GM23338 (cell line): ENCODE results near the gene CPNE7. TPM values are rescaled to one million over a fixed set of nuclear protein-coding genes. Genes with fewer than 3 reads are reported as not detected.

Experiments used
- ATAC-seq: fragments of 200-7000 bp; cut with Tn5 transposase; 3 replicates; pipeline ENCODE4 v1.9.1; 2020
- DNase-seq: peaks from one replicate; pipeline ENCODE4 v3.0.0-alpha.2; 2015; ENCODE audit warnings: low spot score
- H2AFZ ChIP-seq: fragments of 200-600 bp; sonication (generic); 2 replicates; pipeline ENCODE4 v1.8.0; 2016; ENCODE audit warnings: antibody characterized with exemption, mild to moderate bottlenecking, moderate library complexity
- H3F3A ChIP-seq: fragments of 200-600 bp; sonication (generic); replicated peaks from 2 replicates; pipeline ENCODE4 v1.8.0; 2017; ENCODE audit warnings: antibody characterized with exemption, mixed run types, low read depth
- H3K27ac ChIP-seq: fragments of 200-600 bp; sonication (generic); 2 replicates; pipeline ENCODE4 v1.6.1; 2016; ENCODE audit warnings: low read depth
- H3K27me3 ChIP-seq: fragments of 200-600 bp; sonication (generic); 2 replicates; pipeline ENCODE4 v1.8.0; 2016; ENCODE audit warnings: mild to moderate bottlenecking, mixed run types, moderate library complexity; ENCODE audit not compliant: insufficient read depth
- H3K36me3 ChIP-seq: fragments of 200-600 bp; sonication (generic); 2 replicates; pipeline ENCODE4 v1.8.0; 2016; ENCODE audit warnings: mild to moderate bottlenecking; ENCODE audit not compliant: insufficient read depth
- H3K4me1 ChIP-seq: fragments of 200-600 bp; sonication (generic); 2 replicates; pipeline ENCODE4 v1.8.0; 2016; ENCODE audit warnings: mild to moderate bottlenecking, moderate library complexity; ENCODE audit not compliant: insufficient read depth
- H3K4me2 ChIP-seq: fragments of 200-600 bp; sonication (generic); 2 replicates; pipeline ENCODE4 v1.7.1; 2017; ENCODE audit warnings: mixed run types
- H3K4me3 ChIP-seq: fragments of 200-600 bp; sonication (generic); 2 replicates; pipeline ENCODE4 v1.6.1; 2016; ENCODE audit warnings: mixed run types
- H3K79me2 ChIP-seq: fragments of 200-600 bp; sonication (generic); replicated peaks from 2 replicates; pipeline ENCODE4 v1.8.0; 2017; ENCODE audit warnings: mild to moderate bottlenecking; ENCODE audit not compliant: insufficient read depth
- H3K9me2 ChIP-seq: fragments of 200-600 bp; sonication (generic); 2 replicates; pipeline ENCODE4 v1.8.0; 2017; ENCODE audit not compliant: insufficient read depth
- H4K20me1 ChIP-seq: fragments of 200-600 bp; sonication (generic); replicated peaks from 2 replicates; pipeline ENCODE4 v1.8.0; 2017; ENCODE audit warnings: mild to moderate bottlenecking; ENCODE audit not compliant: insufficient read depth
- H3K27ac Mint-ChIP-seq: 2 replicates; pipeline ENCODE4 v1.8.0; 2020; ENCODE audit warnings: inconsistent platforms, mild to moderate bottlenecking, moderate library complexity, mixed read lengths
- H3K27me3 Mint-ChIP-seq: 3 replicates; pipeline ENCODE4 v1.8.0; 2022; ENCODE audit warnings: low read depth, mild to moderate bottlenecking, moderate library complexity, mixed read lengths, inconsistent platforms; ENCODE audit not compliant: insufficient read depth, poor library complexity
- H3K36me3 Mint-ChIP-seq: 3 replicates; pipeline ENCODE4 v1.8.0; 2021; ENCODE audit warnings: low read depth, mild to moderate bottlenecking, inconsistent platforms, moderate library complexity, mixed read lengths
- H3K4me1 Mint-ChIP-seq: 3 replicates; pipeline ENCODE4 v1.8.0; 2020; ENCODE audit warnings: mild to moderate bottlenecking, inconsistent platforms, mixed read lengths
- H3K4me3 Mint-ChIP-seq: 3 replicates; pipeline ENCODE4 v1.8.0; 2021; ENCODE audit warnings: moderate library complexity, mild to moderate bottlenecking, inconsistent platforms, mixed read lengths
- H3K9me3 Mint-ChIP-seq: 3 replicates; pipeline ENCODE4 v1.8.0; 2020; ENCODE audit warnings: moderate library complexity, mild to moderate bottlenecking, inconsistent platforms, mixed read lengths
- CREB1 ChIP-seq: fragments of 250-450 bp; sonication (Bioruptor Pico); IDR thresholded peaks from 2 replicates; pipeline ENCODE4 v1.5.0; 2020; ENCODE audit warnings: low read depth, mild to moderate bottlenecking, moderate library complexity
- EZH2 ChIP-seq: fragments of 200-600 bp; sonication (generic); IDR thresholded peaks from one replicate; pipeline ENCODE4 v1.8.0; 2017; ENCODE audit warnings: antibody characterized with exemption, mild to moderate bottlenecking, low read depth; ENCODE audit not compliant: unreplicated experiment
- EZH2phosphoT487 ChIP-seq: fragments of 200-600 bp; sonication (generic); IDR thresholded peaks from one replicate; pipeline ENCODE4 v1.8.1; 2018; ENCODE audit warnings: antibody characterized with exemption; ENCODE audit not compliant: unreplicated experiment
- POLR2AphosphoS5 ChIP-seq: IDR thresholded peaks from 2 replicates; pipeline ENCODE4 v1.6.1; 2016; ENCODE audit warnings: antibody characterized with exemption, low read depth
- STAT1 ChIP-seq: IDR thresholded peaks from one replicate; pipeline ENCODE4 v1.6.1; 2016; ENCODE audit warnings: antibody characterized with exemption; ENCODE audit not compliant: unreplicated experiment
- ZNF114 ChIP-seq: fragments of 250-450 bp; sonication (Bioruptor Pico); IDR thresholded peaks from 2 replicates; pipeline ENCODE4 v1.5.0; 2020; ENCODE audit warnings: mild to moderate bottlenecking, moderate library complexity
- ZNF331 ChIP-seq: fragments of 250-450 bp; sonication (Bioruptor Pico); IDR thresholded peaks from 2 replicates; pipeline ENCODE4 v1.5.0; 2020; ENCODE audit warnings: low read depth, mild to moderate bottlenecking, moderate library complexity
- polyA plus RNA-seq: library from polyadenylated mRNA; unstranded; fragments of >200 nt; fragmentation: Nextera tagmentation; extraction: Ambion mirVana; gene quantifications from 2 replicates; pipeline ENCODE4 v1.2.1, GENCODE V29; 2016
- total RNA-seq: library from RNA; depleted of rRNA; stranded (reverse); fragments of >200 nt; shearing (Covaris generic); gene quantifications from 2 replicates; pipeline ENCODE4 v1.2.3, GENCODE V29; 2014
- TF ChIP-seq, protein P1 (sequence below): fragments of 250-450 bp; sonication (Bioruptor Pico); IDR thresholded peaks from 2 replicates; pipeline ENCODE4 v1.5.0; 2020; ENCODE audit warnings: mild to moderate bottlenecking, moderate library complexity
- TF ChIP-seq, protein P2 (sequence below): IDR thresholded peaks from 2 replicates; pipeline ENCODE4 v1.6.1; 2016; ENCODE audit warnings: antibody characterized with exemption

Gene CPNE7
- total and polyA plus RNA-seq, 2 experiments from 2014 or later = 11.2 to 15.7 TPM

DNA sequence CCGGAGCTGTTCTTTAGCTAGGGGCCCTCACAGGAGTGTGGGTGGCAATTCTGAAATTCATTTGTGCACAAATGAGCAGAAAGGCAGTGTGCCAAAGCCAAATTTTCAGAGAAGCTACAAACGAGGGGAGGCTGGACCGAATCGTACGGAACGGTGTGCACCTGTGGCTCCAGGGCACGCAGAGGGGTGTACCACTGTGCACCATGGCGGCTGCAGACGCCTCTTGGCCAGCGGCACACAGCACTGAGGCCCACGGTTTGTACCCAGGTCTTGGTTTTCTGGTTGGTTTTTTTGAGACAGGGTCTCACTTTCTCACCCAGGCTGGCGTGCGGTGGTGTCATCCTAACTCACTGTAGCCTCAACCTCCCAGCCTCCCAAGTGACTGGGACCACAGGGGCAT is 67.0 kb downstream of the CPNE7 start (continued):
- TF ChIP-seq, protein P1, sequence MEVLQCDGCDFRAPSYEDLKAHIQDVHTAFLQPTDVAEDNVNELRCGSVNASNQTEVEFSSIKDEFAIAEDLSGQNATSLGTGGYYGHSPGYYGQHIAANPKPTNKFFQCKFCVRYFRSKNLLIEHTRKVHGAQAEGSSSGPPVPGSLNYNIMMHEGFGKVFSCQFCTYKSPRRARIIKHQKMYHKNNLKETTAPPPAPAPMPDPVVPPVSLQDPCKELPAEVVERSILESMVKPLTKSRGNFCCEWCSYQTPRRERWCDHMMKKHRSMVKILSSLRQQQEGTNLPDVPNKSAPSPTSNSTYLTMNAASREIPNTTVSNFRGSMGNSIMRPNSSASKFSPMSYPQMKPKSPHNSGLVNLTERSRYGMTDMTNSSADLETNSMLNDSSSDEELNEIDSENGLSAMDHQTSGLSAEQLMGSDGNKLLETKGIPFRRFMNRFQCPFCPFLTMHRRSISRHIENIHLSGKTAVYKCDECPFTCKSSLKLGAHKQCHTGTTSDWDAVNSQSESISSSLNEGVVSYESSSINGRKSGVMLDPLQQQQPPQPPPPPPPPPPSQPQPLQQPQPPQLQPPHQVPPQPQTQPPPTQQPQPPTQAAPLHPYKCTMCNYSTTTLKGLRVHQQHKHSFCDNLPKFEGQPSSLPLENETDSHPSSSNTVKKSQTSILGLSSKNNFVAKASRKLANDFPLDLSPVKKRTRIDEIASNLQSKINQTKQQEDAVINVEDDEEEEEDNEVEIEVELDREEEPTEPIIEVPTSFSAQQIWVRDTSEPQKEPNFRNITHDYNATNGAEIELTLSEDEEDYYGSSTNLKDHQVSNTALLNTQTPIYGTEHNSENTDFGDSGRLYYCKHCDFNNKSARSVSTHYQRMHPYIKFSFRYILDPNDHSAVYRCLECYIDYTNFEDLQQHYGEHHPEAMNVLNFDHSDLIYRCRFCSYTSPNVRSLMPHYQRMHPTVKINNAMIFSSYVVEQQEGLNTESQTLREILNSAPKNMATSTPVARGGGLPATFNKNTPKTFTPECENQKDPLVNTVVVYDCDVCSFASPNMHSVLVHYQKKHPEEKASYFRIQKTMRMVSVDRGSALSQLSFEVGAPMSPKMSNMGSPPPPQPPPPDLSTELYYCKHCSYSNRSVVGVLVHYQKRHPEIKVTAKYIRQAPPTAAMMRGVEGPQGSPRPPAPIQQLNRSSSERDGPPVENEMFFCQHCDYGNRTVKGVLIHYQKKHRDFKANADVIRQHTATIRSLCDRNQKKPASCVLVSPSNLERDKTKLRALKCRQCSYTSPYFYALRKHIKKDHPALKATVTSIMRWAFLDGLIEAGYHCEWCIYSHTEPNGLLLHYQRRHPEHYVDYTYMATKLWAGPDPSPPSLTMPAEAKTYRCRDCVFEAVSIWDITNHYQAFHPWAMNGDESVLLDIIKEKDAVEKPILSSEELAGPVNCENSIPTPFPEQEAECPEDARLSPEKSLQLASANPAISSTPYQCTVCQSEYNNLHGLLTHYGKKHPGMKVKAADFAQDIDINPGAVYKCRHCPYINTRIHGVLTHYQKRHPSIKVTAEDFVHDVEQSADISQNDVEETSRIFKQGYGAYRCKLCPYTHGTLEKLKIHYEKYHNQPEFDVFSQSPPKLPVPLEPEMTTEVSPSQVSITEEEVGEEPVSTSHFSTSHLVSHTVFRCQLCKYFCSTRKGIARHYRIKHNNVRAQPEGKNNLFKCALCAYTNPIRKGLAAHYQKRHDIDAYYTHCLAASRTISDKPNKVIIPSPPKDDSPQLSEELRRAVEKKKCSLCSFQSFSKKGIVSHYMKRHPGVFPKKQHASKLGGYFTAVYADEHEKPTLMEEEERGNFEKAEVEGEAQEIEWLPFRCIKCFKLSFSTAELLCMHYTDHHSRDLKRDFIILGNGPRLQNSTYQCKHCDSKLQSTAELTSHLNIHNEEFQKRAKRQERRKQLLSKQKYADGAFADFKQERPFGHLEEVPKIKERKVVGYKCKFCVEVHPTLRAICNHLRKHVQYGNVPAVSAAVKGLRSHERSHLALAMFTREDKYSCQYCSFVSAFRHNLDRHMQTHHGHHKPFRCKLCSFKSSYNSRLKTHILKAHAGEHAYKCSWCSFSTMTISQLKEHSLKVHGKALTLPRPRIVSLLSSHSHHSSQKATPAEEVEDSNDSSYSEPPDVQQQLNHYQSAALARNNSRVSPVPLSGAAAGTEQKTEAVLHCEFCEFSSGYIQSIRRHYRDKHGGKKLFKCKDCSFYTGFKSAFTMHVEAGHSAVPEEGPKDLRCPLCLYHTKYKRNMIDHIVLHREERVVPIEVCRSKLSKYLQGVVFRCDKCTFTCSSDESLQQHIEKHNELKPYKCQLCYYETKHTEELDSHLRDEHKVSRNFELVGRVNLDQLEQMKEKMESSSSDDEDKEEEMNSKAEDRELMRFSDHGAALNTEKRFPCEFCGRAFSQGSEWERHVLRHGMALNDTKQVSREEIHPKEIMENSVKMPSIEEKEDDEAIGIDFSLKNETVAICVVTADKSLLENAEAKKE = no peak

DNA sequence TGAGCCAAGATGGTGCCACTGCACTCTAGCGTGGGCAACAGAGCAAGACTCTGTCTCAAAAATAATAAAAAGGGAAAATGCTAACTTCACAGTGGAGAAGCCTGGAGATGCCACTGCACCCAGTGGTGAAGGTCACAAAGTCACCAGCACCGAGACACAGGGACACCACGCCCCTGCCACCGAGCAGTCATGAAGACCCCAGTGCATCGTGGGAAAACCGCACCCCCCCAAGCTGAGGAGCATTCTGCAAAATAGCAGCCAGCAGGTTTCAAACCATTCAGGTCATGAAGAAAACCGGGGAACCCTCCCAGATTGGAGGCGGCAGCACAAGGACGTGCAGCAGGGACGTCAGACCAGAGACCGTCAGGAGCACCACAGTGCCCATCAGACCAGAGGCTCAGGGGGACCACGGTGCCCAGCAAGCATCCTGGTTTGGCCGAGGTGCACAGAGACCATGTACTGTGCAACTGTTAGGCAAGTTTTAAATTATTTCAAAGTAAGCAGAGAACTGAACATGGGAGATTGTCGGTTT is 68.3 kb downstream of the CPNE7 start:
- Histone ChIP-seq H3K4me2 (no peak overlapping the region), H3K27ac (no peak overlapping the region), H3K27me3 (no peaks in the 10 kb centered on the region), H3K4me1 (no peaks in the 10 kb centered on the region), H3K4me3 (no peak overlapping the region), H4K20me1 (0 out of 2 replicates have a peak, but pooled peaks cover 3% of the 10 kb centered on the region), H2AFZ (no peak overlapping the region), H3K9me2 (no peaks in the 10 kb centered on the region), H3K79me2 (no peaks in the 10 kb centered on the region), H3F3A (peaks cover 4% of the 10 kb centered on the region; the same call in 1 of the 2 replicates), H3K36me3 (no peaks in the 10 kb centered on the region)
- no peak overlapping the region for H3K4me3 Mint-ChIP-seq
- H3K4me1 Mint-ChIP-seq = peaks cover 6% of the 10 kb centered on the region; the same call in 2 of the 3 replicates
- H3K36me3 Mint-ChIP-seq = peaks cover 20% of the 10 kb centered on the region
- peaks cover 10% of the 10 kb centered on the region for H3K27me3 Mint-ChIP-seq
- no peaks in the 10 kb centered on the region; the same call in 2 of the 3 replicates for H3K9me3 Mint-ChIP-seq
- ATAC-seq (no peak), DNase-seq (no peak)
- no peak overlapping the region for H3K27ac Mint-ChIP-seq
- TF ChIP-seq EZH2phosphoT487 (no peak), POLR2AphosphoS5 (no peak), EZH2 (no peak), ZNF114 (CRISPR knock-in tag) (no peak), CREB1 (CRISPR knock-in tag) (no peak), ZNF331 (CRISPR knock-in tag) (no peak), STAT1 (no peak)
- TF ChIP-seq, protein P2, sequence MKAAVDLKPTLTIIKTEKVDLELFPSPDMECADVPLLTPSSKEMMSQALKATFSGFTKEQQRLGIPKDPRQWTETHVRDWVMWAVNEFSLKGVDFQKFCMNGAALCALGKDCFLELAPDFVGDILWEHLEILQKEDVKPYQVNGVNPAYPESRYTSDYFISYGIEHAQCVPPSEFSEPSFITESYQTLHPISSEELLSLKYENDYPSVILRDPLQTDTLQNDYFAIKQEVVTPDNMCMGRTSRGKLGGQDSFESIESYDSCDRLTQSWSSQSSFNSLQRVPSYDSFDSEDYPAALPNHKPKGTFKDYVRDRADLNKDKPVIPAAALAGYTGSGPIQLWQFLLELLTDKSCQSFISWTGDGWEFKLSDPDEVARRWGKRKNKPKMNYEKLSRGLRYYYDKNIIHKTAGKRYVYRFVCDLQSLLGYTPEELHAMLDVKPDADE = no peak
- TF ChIP-seq, protein P1 = no peak
